Measurements from ENCODE around the gene TUBB4B.

Gene TUBB4B

GRCh38 chr9:137198902-137199283 lies 42.2 kb upstream of the TUBB4B start:
- DNase-seq: no peak
- H3K4me3 ChIP-seq (ENCODE audit: insufficient read depth, low read depth, low read length, poor library complexity, severe bottlenecking): no peak overlapping the region
- H3K4me1 ChIP-seq (ENCODE audit: control insufficient read depth, insufficient read depth, low read length, poor library complexity, severe bottlenecking): peaks cover 15% of the 10 kb centered on the region
- H3K27me3 ChIP-seq (replicated peaks; ENCODE audit: control insufficient read depth, insufficient read depth, low read length, poor library complexity, severe bottlenecking): no peaks in the 10 kb centered on the region
- no peaks in the 10 kb centered on the region for H3K36me3 ChIP-seq (ENCODE audit: control insufficient read depth, insufficient read depth, low read length)
- H3K27ac ChIP-seq (ENCODE audit: insufficient read depth, low read length, poor library complexity, severe bottlenecking): no peak overlapping the region
- H3K9me3 ChIP-seq (ENCODE audit: control insufficient read depth, low read length): no peaks in the 10 kb centered on the region

GRCh38 chr9:137199411-137200121 lies 41.5 kb upstream of the TUBB4B start:
- no peaks in the 10 kb centered on the region for H3K36me3 ChIP-seq (ENCODE audit: control insufficient read depth, insufficient read depth, low read length)
- no peak for DNase-seq
- peaks cover 22% of the 10 kb centered on the region for H3K4me1 ChIP-seq (ENCODE audit: control insufficient read depth, insufficient read depth, low read length, poor library complexity, severe bottlenecking)
- H3K27ac ChIP-seq (ENCODE audit: insufficient read depth, low read length, poor library complexity, severe bottlenecking): no peak overlapping the region
- no peaks in the 10 kb centered on the region for H3K9me3 ChIP-seq (ENCODE audit: control insufficient read depth, low read length)
- peak overlapping the region; percentile 29 for H3K4me3 ChIP-seq (ENCODE audit: insufficient read depth, low read depth, low read length, poor library complexity, severe bottlenecking)
- no peaks in the 10 kb centered on the region for H3K27me3 ChIP-seq (replicated peaks; ENCODE audit: control insufficient read depth, insufficient read depth, low read length, poor library complexity, severe bottlenecking)

GRCh38 chr9:137200311-137201204 lies 40.5 kb upstream of the TUBB4B start, which contains the start of gene TPRN:
Gene TPRN (minus strand): TSS chr9:137200741. CDS start chr9:137200711, 30 bp downstream.
- peak; percentile 96 to 98 (median 98) for DNase-seq
- Histone ChIP-seq H3K27me3 (replicated peaks; ENCODE audit: control insufficient read depth, insufficient read depth, low read length, poor library complexity, severe bottlenecking) (no peaks in the 10 kb centered on the region), H3K27ac (ENCODE audit: insufficient read depth, low read length, poor library complexity, severe bottlenecking) (peak within 1 kb of the TSS; percentile 83), H3K4me1 (ENCODE audit: control insufficient read depth, insufficient read depth, low read length, poor library complexity, severe bottlenecking) (peaks cover 27% of the 10 kb centered on the region), H3K4me3 (ENCODE audit: insufficient read depth, low read depth, low read length, poor library complexity, severe bottlenecking) (peak within 1 kb of the TSS; percentile 78), H3K36me3 (ENCODE audit: control insufficient read depth, insufficient read depth, low read length) (no peaks in the 10 kb centered on the region), H3K9me3 (ENCODE audit: control insufficient read depth, low read length) (no peaks in the 10 kb centered on the region)

GRCh38 chr9:137201205-137201868 lies 39.8 kb upstream of the TUBB4B start:
- H3K4me3 ChIP-seq (ENCODE audit: insufficient read depth, low read depth, low read length, poor library complexity, severe bottlenecking): peak overlapping the region; percentile 78
- no peaks in the 10 kb centered on the region for H3K9me3 ChIP-seq (ENCODE audit: control insufficient read depth, low read length)
- no peak for DNase-seq
- peaks cover 32% of the 10 kb centered on the region for H3K4me1 ChIP-seq (ENCODE audit: control insufficient read depth, insufficient read depth, low read length, poor library complexity, severe bottlenecking)
- peak overlapping the region; percentile 83 for H3K27ac ChIP-seq (ENCODE audit: insufficient read depth, low read length, poor library complexity, severe bottlenecking)
- H3K27me3 ChIP-seq (replicated peaks; ENCODE audit: control insufficient read depth, insufficient read depth, low read length, poor library complexity, severe bottlenecking): no peaks in the 10 kb centered on the region
- no peaks in the 10 kb centered on the region for H3K36me3 ChIP-seq (ENCODE audit: control insufficient read depth, insufficient read depth, low read length)

- Histone ChIP-seq H3K27me3 (replicated peaks; ENCODE audit: control insufficient read depth, insufficient read depth, low read length, poor library complexity, severe bottlenecking) (no peaks in the 10 kb centered on the region), H3K36me3 (ENCODE audit: control insufficient read depth, insufficient read depth, low read length) (no peaks in the 10 kb centered on the region), H3K4me1 (ENCODE audit: control insufficient read depth, insufficient read depth, low read length, poor library complexity, severe bottlenecking) (peaks cover 37% of the 10 kb centered on the region), H3K4me3 (ENCODE audit: insufficient read depth, low read depth, low read length, poor library complexity, severe bottlenecking) (no peak overlapping the region), H3K27ac (ENCODE audit: insufficient read depth, low read length, poor library complexity, severe bottlenecking) (no peak overlapping the region), H3K9me3 (ENCODE audit: control insufficient read depth, low read length) (no peaks in the 10 kb centered on the region)
- no peak for DNase-seq
These were observed 38.1 kb upstream of the TUBB4B start for GRCh38 chr9:137202966-137203365.

- H3K9me3 ChIP-seq (ENCODE audit: control insufficient read depth, low read length): no peaks in the 10 kb centered on the region
- peaks cover 32% of the 10 kb centered on the region for H3K4me1 ChIP-seq (ENCODE audit: control insufficient read depth, insufficient read depth, low read length, poor library complexity, severe bottlenecking)
- no peaks in the 10 kb centered on the region for H3K27me3 ChIP-seq (replicated peaks; ENCODE audit: control insufficient read depth, insufficient read depth, low read length, poor library complexity, severe bottlenecking)
- no peak for DNase-seq
- H3K27ac ChIP-seq (ENCODE audit: insufficient read depth, low read length, poor library complexity, severe bottlenecking): peak overlapping the region; percentile 89
- peak overlapping the region; percentile 77 for H3K4me3 ChIP-seq (ENCODE audit: insufficient read depth, low read depth, low read length, poor library complexity, severe bottlenecking)
- peaks cover 3% of the 10 kb centered on the region for H3K36me3 ChIP-seq (ENCODE audit: control insufficient read depth, insufficient read depth, low read length)
These were observed 36.4 kb upstream of the TUBB4B start for GRCh38 chr9:137204731-137205125.

GRCh38 chr9:137205126-137206069 lies 35.7 kb upstream of the TUBB4B start, which contains the start of the genes NDOR1 and TMEM203:
Gene NDOR1 (plus strand): TSS chr9:137205700. CDS start chr9:137205778, 78 bp downstream.
Gene TMEM203 (minus strand): TSS chr9:137205648. CDS start chr9:137205414, 234 bp downstream.
- Histone ChIP-seq H3K4me1 (ENCODE audit: control insufficient read depth, insufficient read depth, low read length, poor library complexity, severe bottlenecking) (peaks cover 30% of the 10 kb centered on the region), H3K36me3 (ENCODE audit: control insufficient read depth, insufficient read depth, low read length) (peaks cover 3% of the 10 kb centered on the region), H3K27me3 (replicated peaks; ENCODE audit: control insufficient read depth, insufficient read depth, low read length, poor library complexity, severe bottlenecking) (no peaks in the 10 kb centered on the region), H3K4me3 (ENCODE audit: insufficient read depth, low read depth, low read length, poor library complexity, severe bottlenecking) (peak within 1 kb of the TSS; percentile 77), H3K9me3 (ENCODE audit: control insufficient read depth, low read length) (no peaks in the 10 kb centered on the region), H3K27ac (ENCODE audit: insufficient read depth, low read length, poor library complexity, severe bottlenecking) (peak within 1 kb of the TSS; percentile 89)
- peak; percentile 88 to 93 (median 89) for DNase-seq

- no peak for DNase-seq
- Histone ChIP-seq H3K36me3 (ENCODE audit: control insufficient read depth, insufficient read depth, low read length) (peaks cover 3% of the 10 kb centered on the region), H3K27me3 (replicated peaks; ENCODE audit: control insufficient read depth, insufficient read depth, low read length, poor library complexity, severe bottlenecking) (no peaks in the 10 kb centered on the region), H3K27ac (ENCODE audit: insufficient read depth, low read length, poor library complexity, severe bottlenecking) (no peak overlapping the region), H3K4me1 (ENCODE audit: control insufficient read depth, insufficient read depth, low read length, poor library complexity, severe bottlenecking) (peaks cover 24% of the 10 kb centered on the region), H3K9me3 (ENCODE audit: control insufficient read depth, low read length) (no peaks in the 10 kb centered on the region), H3K4me3 (ENCODE audit: insufficient read depth, low read depth, low read length, poor library complexity, severe bottlenecking) (peak overlapping the region; percentile 77)
These were observed 34.5 kb upstream of the TUBB4B start for GRCh38 chr9:137206602-137207001.

GRCh38 chr9:137211532-137211931 lies 29.6 kb upstream of the TUBB4B start:
- H3K9me3 ChIP-seq (ENCODE audit: control insufficient read depth, low read length): no peaks in the 10 kb centered on the region
- H3K4me3 ChIP-seq (ENCODE audit: insufficient read depth, low read depth, low read length, poor library complexity, severe bottlenecking): no peak overlapping the region
- peaks cover 3% of the 10 kb centered on the region for H3K4me1 ChIP-seq (ENCODE audit: control insufficient read depth, insufficient read depth, low read length, poor library complexity, severe bottlenecking)
- DNase-seq: no peak
- H3K27ac ChIP-seq (ENCODE audit: insufficient read depth, low read length, poor library complexity, severe bottlenecking): no peak overlapping the region
- no peaks in the 10 kb centered on the region for H3K27me3 ChIP-seq (replicated peaks; ENCODE audit: control insufficient read depth, insufficient read depth, low read length, poor library complexity, severe bottlenecking)
- peaks cover 3% of the 10 kb centered on the region for H3K36me3 ChIP-seq (ENCODE audit: control insufficient read depth, insufficient read depth, low read length)

Measured in effector memory CD4-positive, alpha-beta T cell (primary cell).